ENCODE data around the gene KRT83. TPM values are rescaled to one million over a fixed set of nuclear protein-coding genes. Genes with fewer than 3 reads are reported as not detected.
A peak's percentile ranks its signal among the peaks of the same experiment; 100 is the strongest.

KRT83 gene
- total RNA-seq, 1 donor from 2014 or later: not detected

GRCh38 chr12:52312086-52312485 is 9.1 kb downstream of the KRT83 start:
- no peak for TF ChIP-seq CTCF (IDR thresholded peaks at IDR 0.05; ENCODE audit: insufficient read depth, low read length, severe bottlenecking)
- Histone ChIP-seq H3K27me3 (ENCODE audit: control insufficient read depth, insufficient read depth, low read length) (no peaks in the 10 kb centered on the region), H3K4me3 (ENCODE audit: low read depth, low read length) (no peak overlapping the region), H3K36me3 (ENCODE audit: control insufficient read depth, insufficient read depth, low read length) (no peaks in the 10 kb centered on the region)
- DNase-seq (ENCODE audit: low read depth): no peak
- no peak for FAIRE-seq

GRCh38 chr12:52311285-52311648 is 9.9 kb downstream of the KRT83 start:
- no peak for DNase-seq (ENCODE audit: low read depth)
- no peak for FAIRE-seq
- no peak for TF ChIP-seq CTCF (IDR thresholded peaks at IDR 0.05; ENCODE audit: insufficient read depth, low read length, severe bottlenecking)
- H3K4me3 ChIP-seq (ENCODE audit: low read depth, low read length): no peak overlapping the region
- H3K27me3 ChIP-seq (ENCODE audit: control insufficient read depth, insufficient read depth, low read length): no peaks in the 10 kb centered on the region
- no peaks in the 10 kb centered on the region for H3K36me3 ChIP-seq (ENCODE audit: control insufficient read depth, insufficient read depth, low read length)

- H3K4me3 ChIP-seq (ENCODE audit: low read depth, low read length): no peak overlapping the region
- H3K27me3 ChIP-seq (ENCODE audit: control insufficient read depth, insufficient read depth, low read length): no peaks in the 10 kb centered on the region
- TF ChIP-seq CTCF (IDR thresholded peaks at IDR 0.05; ENCODE audit: insufficient read depth, low read length, severe bottlenecking): no peak
- no peaks in the 10 kb centered on the region for H3K36me3 ChIP-seq (ENCODE audit: control insufficient read depth, insufficient read depth, low read length)
- DNase-seq (ENCODE audit: low read depth) (peak; percentile 52), FAIRE-seq (peak; percentile 86)
These were observed 10.4 kb downstream of the KRT83 start for GRCh38 chr12:52310622-52311284.

- DNase-seq (ENCODE audit: low read depth) (no peak), FAIRE-seq (no peak)
- no peaks in the 10 kb centered on the region for H3K27me3 ChIP-seq (ENCODE audit: control insufficient read depth, insufficient read depth, low read length)
- no peak for TF ChIP-seq CTCF (IDR thresholded peaks at IDR 0.05; ENCODE audit: insufficient read depth, low read length, severe bottlenecking)
- peak overlapping the region; percentile 39 for H3K4me3 ChIP-seq (ENCODE audit: low read depth, low read length)
- H3K36me3 ChIP-seq (ENCODE audit: control insufficient read depth, insufficient read depth, low read length): no peaks in the 10 kb centered on the region
These were observed 12.3 kb downstream of the KRT83 start for GRCh38 chr12:52308806-52309425.

GRCh38 chr12:52307836-52308805 is 13.1 kb downstream of the KRT83 start:
- no peaks in the 10 kb centered on the region for H3K27me3 ChIP-seq (ENCODE audit: control insufficient read depth, insufficient read depth, low read length)
- no peaks in the 10 kb centered on the region for H3K36me3 ChIP-seq (ENCODE audit: control insufficient read depth, insufficient read depth, low read length)
- H3K4me3 ChIP-seq (ENCODE audit: low read depth, low read length): peak overlapping the region; percentile 39
- peak; percentile 31 for DNase-seq (ENCODE audit: low read depth)
- peak; percentile 22 for TF ChIP-seq CTCF (IDR thresholded peaks at IDR 0.05; ENCODE audit: insufficient read depth, low read length, severe bottlenecking)
- no peak for FAIRE-seq

Data from bronchial epithelial cell (primary cell).